LNCAP (cell line): Measurements from ENCODE around the gene ZDBF2.

Experiments used
- CTCF ChIP-seq: fragments of 450-650 bp; IDR thresholded peaks from 2 replicates; pipeline ENCODE4 v1.5.1; 2017; ENCODE audit warnings: mild to moderate bottlenecking

Gene ZDBF2

GRCh38 chr2:206239157-206239556 lies 35.3 kb upstream of the ZDBF2 start:
- no peak for TF ChIP-seq CTCF

GRCh38 chr2:206240327-206240726 lies 34.1 kb upstream of the ZDBF2 start:
- TF ChIP-seq CTCF = no peak

GRCh38 chr2:206241736-206242135 lies 32.7 kb upstream of the ZDBF2 start:
- TF ChIP-seq CTCF = no peak

GRCh38 chr2:206245265-206245672 lies 29.2 kb upstream of the ZDBF2 start:
- no peak for TF ChIP-seq CTCF

GRCh38 chr2:206250041-206250897 lies 24.2 kb upstream of the ZDBF2 start:
- no peak for TF ChIP-seq CTCF

GRCh38 chr2:206253125-206253776 lies 21.2 kb upstream of the ZDBF2 start:
- TF ChIP-seq CTCF = no peak

GRCh38 chr2:206253777-206254166 lies 20.7 kb upstream of the ZDBF2 start:
- TF ChIP-seq CTCF = no peak
